Effector memory CD8-positive, alpha-beta T cell (primary cell): ENCODE data around the gene ST7.

Experiments used
- ATAC-seq: fragments of 150-1000 bp; cut with Tn5 transposase; replicated peaks from 2 replicates; pipeline ENCODE4 v1.10.0; 2021; ENCODE audit warnings: mild to moderate bottlenecking, moderate library complexity
- DNase-seq, 3 experiments: peaks; one replicate each; pipeline ENCODE4 v3.0.0; 2021
- H3K27ac Mint-ChIP-seq, 2 donors: one replicate each; pipeline ENCODE4 v1.8.0; 2022; ENCODE audit warnings: mild to moderate bottlenecking in 2 of 2, mixed read lengths in 2 of 2, moderate library complexity in 2 of 2
- H3K27me3 Mint-ChIP-seq, 2 donors: one replicate each; pipeline ENCODE4 v1.8.0; 2022; ENCODE audit warnings: mixed read lengths in 2 of 2
- H3K36me3 Mint-ChIP-seq: one replicate; pipeline ENCODE4 v1.8.0; 2022; ENCODE audit warnings: mild to moderate bottlenecking, moderate library complexity, mixed read lengths; ENCODE audit not compliant: insufficient read depth
- H3K4me1 Mint-ChIP-seq, 2 donors: one replicate each; pipeline ENCODE4 v1.8.0; 2022; ENCODE audit warnings: low read depth in 2 of 2, mixed read lengths in 2 of 2
- H3K4me3 Mint-ChIP-seq, 2 donors: one replicate each; pipeline ENCODE4 v1.8.0; 2022; ENCODE audit warnings: mild to moderate bottlenecking in 2 of 2, mixed read lengths in 2 of 2, moderate library complexity in 2 of 2
- H3K9me3 Mint-ChIP-seq, 2 donors: one replicate each; pipeline ENCODE4 v1.8.0; 2022; ENCODE audit warnings: mixed read lengths in 2 of 2

ST7 gene

DNA sequence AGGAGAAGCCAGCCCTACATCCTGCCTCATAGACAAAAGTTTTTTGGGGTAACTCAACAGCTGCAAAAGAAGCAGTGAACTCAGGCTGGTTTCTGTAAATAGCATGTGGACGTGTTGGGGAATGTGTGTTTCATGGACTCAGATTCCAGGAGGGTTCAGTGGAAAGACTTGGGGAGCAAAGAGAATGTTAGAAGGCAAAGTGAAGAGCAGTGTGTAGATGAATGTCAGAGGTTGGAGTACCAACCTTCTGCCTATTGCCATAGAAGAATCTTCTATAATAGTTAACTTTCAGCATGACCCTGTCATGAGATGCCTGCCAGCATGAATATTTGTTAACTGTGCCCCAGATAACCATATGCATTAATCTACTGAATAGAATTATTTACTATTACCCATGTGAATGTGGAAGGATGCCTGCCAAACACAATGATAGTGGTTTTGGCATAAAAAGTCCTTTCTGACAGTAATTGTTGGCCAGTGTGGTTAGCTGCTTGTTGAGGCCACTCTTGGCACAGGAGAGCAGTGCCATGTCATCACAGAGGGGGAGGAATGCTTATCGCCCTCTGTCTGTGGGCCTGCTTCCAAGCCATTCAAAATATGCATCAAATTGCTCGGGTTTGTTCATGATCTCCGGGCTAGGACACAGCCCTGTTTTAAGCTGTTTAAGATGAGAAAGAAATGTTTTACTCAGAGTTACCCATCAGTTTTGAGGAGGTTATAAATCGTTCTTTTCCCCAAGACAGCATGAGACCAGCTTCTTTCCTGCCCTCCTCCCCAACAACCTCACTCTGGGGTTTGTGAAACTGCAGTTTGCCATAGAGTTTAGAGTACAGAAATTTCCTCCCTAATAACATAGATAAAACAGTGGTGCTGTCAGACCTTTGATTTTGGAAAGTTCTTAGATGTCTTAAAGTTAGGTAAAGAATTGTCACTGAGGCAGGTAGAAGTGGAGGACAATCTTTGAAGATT is 204.2 kb downstream of the ST7 start:
- Mint-ChIP-seq H3K27me3 (no peaks in the 10 kb centered on the region), H3K4me3 (no peak overlapping the region), H3K36me3 (peaks cover 4% of the 10 kb centered on the region), H3K4me1 (no peaks in the 10 kb centered on the region), H3K9me3 (no peaks in the 10 kb centered on the region), H3K27ac (no peak overlapping the region)
- ATAC-seq (no peak), DNase-seq (no peak)

DNA sequence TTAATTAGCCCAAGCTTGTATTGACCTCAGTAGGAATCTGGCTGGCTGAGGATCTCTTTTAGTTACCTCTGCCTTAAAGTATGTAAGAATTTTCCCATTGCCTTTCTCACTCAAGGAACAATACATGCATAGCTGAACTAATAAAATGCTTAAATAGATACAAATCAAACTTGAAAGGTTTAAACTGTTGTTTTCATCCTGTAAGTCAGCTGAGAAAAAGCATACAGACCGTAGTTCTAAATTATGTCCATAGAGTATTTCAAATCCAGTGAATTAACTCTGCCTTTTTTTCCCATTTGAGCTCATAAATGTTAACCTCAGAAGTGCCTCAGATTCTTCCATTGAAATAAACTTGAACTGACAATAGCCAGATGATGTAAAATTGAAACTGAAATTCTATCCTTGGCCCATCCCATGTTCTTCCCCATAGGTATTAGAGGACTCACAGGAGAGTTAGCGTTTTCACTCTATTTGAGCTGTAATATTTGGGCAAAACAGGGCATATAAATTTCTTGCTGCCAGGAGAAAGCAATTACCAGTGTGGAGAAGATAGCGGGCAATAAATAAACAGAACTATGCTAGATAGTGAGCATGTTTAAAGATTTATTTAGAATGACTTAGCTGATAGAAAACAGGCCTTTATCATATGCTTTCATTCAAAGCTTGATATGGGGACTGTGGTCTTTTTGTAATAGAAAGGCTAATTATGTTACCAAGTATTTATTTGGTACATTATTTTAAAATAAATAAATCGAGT is 205.8 kb downstream of the ST7 start:
- no peaks in the 10 kb centered on the region for H3K27me3 Mint-ChIP-seq
- no peak for DNase-seq
- H3K4me3 Mint-ChIP-seq: no peak overlapping the region
- no peaks in the 10 kb centered on the region for H3K4me1 Mint-ChIP-seq
- H3K27ac Mint-ChIP-seq: no peak overlapping the region
- peaks cover 4% of the 10 kb centered on the region for H3K36me3 Mint-ChIP-seq
- no peaks in the 10 kb centered on the region for H3K9me3 Mint-ChIP-seq
- no peak for ATAC-seq

DNA sequence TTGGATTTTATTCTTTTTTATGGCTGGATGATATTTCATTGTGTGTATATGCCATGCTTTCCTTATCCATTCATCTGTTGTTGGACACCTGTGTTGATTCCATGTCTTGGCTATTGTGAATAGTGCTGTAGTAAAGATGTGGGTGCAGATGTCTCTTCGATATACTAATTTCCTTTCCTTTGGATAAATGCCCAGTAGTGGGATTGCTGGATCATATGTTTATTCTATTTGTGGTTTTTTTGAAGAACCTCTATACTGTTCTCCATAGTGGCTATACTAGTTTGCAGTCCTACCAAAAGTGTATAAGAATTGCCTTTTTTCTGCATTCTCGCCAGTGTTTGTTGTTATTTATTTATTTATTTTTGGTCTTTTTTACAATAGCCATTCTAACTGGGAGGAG is 209.8 kb downstream of the ST7 start:
- no peak for ATAC-seq

DNA sequence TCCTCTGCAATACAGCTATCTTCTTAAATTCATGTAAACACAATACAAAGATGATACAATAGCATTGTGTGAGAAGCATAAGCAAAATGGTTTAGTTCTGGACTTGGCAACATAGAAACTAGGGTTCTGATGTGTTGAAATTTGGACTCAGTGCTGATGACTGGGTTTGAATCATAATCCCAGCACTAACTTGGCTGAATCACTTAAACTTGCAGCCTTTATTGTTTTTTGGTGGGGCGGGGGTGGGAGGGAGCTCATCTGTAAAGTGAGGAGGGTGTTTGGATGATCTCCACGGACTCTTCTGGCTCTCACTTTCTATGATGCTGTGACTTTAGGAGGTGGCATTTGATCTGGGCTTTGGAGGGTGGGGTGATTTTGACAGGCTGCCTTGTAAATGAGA is 211.3 kb downstream of the ST7 start:
- Mint-ChIP-seq H3K9me3 (no peaks in the 10 kb centered on the region), H3K27me3 (no peaks in the 10 kb centered on the region), H3K36me3 (peaks cover 4% of the 10 kb centered on the region), H3K27ac (no peak overlapping the region), H3K4me3 (no peak overlapping the region), H3K4me1 (no peaks in the 10 kb centered on the region)
- ATAC-seq: no peak
- DNase-seq: no peak

More for the DNA sequence above, 209.8 kb downstream of the ST7 start:
- no peaks in the 10 kb centered on the region for H3K4me1 Mint-ChIP-seq
- no peak overlapping the region for H3K4me3 Mint-ChIP-seq
- H3K27ac Mint-ChIP-seq: no peak overlapping the region
- no peaks in the 10 kb centered on the region for H3K9me3 Mint-ChIP-seq
- DNase-seq: no peak
- H3K27me3 Mint-ChIP-seq: no peaks in the 10 kb centered on the region
- H3K36me3 Mint-ChIP-seq: peaks cover 4% of the 10 kb centered on the region

DNA sequence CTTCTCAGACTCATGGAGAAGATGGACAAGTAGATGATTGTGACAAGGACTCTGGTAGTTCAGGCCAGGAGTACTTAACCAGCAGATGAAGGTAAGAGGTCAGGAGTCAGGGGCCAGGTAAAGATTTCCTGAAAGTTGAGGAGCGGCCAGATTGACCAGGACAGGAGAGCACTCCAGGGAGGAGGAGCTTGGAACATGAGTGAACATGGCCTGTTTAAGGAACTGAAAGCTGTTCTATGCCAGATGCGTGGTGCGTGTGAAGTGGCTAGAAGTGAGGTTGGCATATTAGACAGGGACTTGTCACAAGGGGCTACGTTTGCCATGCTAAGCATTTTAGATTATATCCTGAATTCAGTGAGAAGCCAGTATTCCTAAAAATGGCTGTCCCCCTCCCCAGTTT is 212.4 kb downstream of the ST7 start:
- no peaks in the 10 kb centered on the region for H3K27me3 Mint-ChIP-seq
- DNase-seq (no peak), ATAC-seq (no peak)
- no peaks in the 10 kb centered on the region for H3K4me1 Mint-ChIP-seq
- H3K27ac Mint-ChIP-seq: no peak overlapping the region
- H3K36me3 Mint-ChIP-seq: peaks cover 4% of the 10 kb centered on the region
- H3K4me3 Mint-ChIP-seq: no peak overlapping the region
- H3K9me3 Mint-ChIP-seq: no peaks in the 10 kb centered on the region

DNA sequence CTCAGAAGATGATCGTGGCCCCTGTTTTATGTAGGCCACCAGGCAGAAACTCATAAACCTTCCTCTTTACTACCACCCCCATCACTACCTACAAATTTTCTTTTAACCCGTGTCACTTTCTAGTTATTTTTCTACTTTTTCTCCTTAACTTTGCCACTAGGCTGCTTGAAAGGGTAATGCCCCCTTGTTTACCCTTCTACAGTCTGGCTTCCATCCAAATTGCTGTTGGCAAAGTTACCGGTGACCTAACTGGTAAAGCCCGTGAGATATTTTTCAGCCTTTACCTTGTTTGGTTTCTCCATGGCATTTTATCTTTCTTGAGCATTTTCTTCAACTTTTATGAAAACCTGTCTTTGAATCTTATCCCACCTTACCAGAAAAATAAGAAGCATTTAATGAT is 216.6 kb downstream of the ST7 start:
- no peaks in the 10 kb centered on the region for H3K36me3 Mint-ChIP-seq
- H3K27ac Mint-ChIP-seq: no peak overlapping the region

DNA sequence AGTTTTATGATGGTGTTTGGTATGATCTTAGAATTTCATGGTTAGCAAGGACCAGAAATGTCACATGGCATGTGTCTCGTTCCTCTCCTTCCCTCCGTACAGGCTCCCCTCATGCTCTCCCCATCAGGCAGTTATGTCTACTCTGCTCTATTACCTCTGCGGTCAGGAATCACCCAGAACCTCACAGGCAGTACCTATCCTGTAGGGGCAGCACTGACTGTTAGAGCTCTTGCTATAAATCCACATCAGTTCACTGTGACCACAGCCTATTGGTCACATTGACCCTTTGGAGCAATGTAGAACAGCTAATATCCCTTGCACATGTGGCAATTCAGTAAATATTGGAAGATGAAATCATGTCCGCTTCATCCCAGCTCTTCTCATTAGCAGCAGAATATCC is 217.8 kb downstream of the ST7 start:
- H3K27me3 Mint-ChIP-seq: no peaks in the 10 kb centered on the region
- no peaks in the 10 kb centered on the region for H3K4me1 Mint-ChIP-seq
- no peak overlapping the region for H3K4me3 Mint-ChIP-seq
- ATAC-seq (no peak), DNase-seq (no peak)
- no peaks in the 10 kb centered on the region for H3K36me3 Mint-ChIP-seq
- H3K9me3 Mint-ChIP-seq: no peaks in the 10 kb centered on the region
- H3K27ac Mint-ChIP-seq: no peak overlapping the region

More for the DNA sequence above, 216.6 kb downstream of the ST7 start:
- no peaks in the 10 kb centered on the region for H3K27me3 Mint-ChIP-seq
- no peak for DNase-seq
- no peaks in the 10 kb centered on the region for H3K9me3 Mint-ChIP-seq
- no peak overlapping the region for H3K4me3 Mint-ChIP-seq
- ATAC-seq: no peak
- no peaks in the 10 kb centered on the region for H3K4me1 Mint-ChIP-seq

DNA sequence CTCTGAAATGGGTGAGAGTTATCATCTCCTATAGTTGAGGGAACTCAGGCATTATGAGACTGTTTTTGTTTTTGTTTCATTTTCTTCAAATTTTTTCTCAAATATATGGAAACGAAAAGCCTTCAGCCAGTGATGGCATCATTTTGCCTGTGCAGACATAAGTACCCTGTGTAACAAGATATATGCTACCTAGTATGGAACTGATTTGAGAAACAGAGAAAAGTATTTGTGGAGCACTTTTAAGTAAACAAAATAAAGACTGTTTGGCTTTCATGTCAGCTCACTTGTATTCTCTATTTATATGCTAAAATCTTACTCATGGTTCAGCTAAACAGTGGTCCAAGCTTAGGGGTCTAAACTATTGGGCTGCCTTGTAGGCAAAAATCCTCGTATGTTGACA is 219.0 kb downstream of the ST7 start:
- ATAC-seq: no peak
- DNase-seq: no peak
- no peak overlapping the region for H3K4me3 Mint-ChIP-seq
- H3K36me3 Mint-ChIP-seq: no peaks in the 10 kb centered on the region
- H3K4me1 Mint-ChIP-seq: no peaks in the 10 kb centered on the region
- no peaks in the 10 kb centered on the region for H3K9me3 Mint-ChIP-seq
- no peak overlapping the region for H3K27ac Mint-ChIP-seq
- H3K27me3 Mint-ChIP-seq: no peaks in the 10 kb centered on the region

DNA sequence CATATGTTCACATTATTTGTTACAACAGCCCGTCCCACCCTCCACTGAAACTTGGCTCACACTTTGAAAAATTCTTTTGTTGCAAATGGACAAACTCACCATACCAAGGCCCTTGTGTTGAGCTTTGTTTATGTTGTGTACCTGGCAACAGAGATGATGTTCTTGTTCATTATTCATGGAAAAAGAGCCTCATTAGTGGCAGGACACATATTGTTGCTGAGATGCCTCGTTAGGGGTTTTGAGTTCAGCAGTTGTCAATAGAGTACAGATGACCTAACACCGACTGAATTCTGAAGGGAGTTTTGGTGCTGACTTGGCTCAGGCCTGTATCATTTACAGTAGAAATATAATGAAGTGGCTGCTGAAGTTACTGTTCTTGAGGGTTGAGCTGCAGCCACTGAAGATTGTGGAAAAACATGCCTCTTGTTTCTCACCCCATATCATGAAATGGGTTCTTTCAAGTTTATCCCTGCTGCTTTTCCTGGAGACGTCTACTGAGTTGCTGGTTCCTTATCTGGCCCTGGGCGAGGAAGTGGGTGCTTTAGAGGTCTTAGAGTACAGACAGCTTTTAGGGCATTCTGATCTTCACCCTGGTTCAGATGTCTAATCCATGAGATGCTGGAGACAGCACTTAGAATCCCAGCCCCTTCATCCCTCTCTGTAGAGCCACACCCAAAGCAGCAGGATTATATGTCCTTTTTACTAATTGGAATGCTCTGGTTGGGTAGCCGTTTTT is 219.9 kb downstream of the ST7 start:
- no peak for ATAC-seq
- H3K36me3 Mint-ChIP-seq: no peaks in the 10 kb centered on the region
- H3K27ac Mint-ChIP-seq: no peak overlapping the region

DNA sequence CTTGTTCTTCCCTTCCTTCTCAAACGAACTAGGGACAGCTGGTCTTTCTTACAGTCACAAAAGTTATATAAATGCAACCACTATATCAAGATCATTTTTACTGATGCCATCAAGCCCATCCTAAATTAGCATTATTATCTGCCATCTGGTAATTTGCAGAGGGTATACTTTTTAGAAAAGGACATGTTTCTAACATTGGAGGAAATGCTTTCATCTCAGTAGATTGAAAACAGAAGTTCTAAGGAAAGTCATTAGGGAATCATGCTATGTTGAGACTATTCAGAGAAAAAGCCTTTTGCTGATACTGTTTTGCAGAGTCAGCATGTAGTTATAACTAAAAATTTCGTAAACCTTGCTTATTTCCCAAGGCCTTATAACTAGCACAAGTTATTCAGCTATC is 222.9 kb downstream of the ST7 start:
- H3K4me1 Mint-ChIP-seq: no peaks in the 10 kb centered on the region
- H3K36me3 Mint-ChIP-seq: no peaks in the 10 kb centered on the region
- no peak for DNase-seq
- H3K4me3 Mint-ChIP-seq: no peak overlapping the region
- H3K27ac Mint-ChIP-seq: no peak overlapping the region
- H3K9me3 Mint-ChIP-seq: no peaks in the 10 kb centered on the region
- H3K27me3 Mint-ChIP-seq: no peaks in the 10 kb centered on the region
- no peak for ATAC-seq

More for the DNA sequence above, 219.9 kb downstream of the ST7 start:
- Mint-ChIP-seq H3K4me3 (no peak overlapping the region), H3K27me3 (no peaks in the 10 kb centered on the region), H3K4me1 (no peaks in the 10 kb centered on the region), H3K9me3 (no peaks in the 10 kb centered on the region)
- DNase-seq: no peak

DNA sequence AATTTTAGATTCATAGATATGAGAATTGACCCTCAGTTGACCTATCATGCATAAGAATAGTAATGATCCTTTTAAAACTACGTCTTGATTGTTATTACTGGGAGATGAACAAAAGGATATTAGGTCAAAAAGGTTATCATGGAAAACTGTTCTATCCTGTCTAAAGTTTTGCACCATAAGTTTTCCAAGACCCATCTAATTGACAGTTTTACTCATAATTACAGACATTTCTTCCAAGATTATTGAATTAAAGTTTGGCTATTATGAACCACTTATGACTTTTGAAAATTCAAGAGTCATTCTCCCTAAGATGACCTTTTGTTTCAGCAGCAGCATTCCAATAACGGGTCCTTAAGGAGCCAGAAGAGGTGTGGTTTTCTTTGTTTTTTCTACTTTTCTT is 225.3 kb downstream of the ST7 start:
- no peaks in the 10 kb centered on the region for H3K9me3 Mint-ChIP-seq
- ATAC-seq (no peak), DNase-seq (no peak)
- no peaks in the 10 kb centered on the region for H3K36me3 Mint-ChIP-seq
- no peaks in the 10 kb centered on the region for H3K4me1 Mint-ChIP-seq
- no peak overlapping the region for H3K27ac Mint-ChIP-seq
- H3K27me3 Mint-ChIP-seq: no peaks in the 10 kb centered on the region
- no peak overlapping the region for H3K4me3 Mint-ChIP-seq

DNA sequence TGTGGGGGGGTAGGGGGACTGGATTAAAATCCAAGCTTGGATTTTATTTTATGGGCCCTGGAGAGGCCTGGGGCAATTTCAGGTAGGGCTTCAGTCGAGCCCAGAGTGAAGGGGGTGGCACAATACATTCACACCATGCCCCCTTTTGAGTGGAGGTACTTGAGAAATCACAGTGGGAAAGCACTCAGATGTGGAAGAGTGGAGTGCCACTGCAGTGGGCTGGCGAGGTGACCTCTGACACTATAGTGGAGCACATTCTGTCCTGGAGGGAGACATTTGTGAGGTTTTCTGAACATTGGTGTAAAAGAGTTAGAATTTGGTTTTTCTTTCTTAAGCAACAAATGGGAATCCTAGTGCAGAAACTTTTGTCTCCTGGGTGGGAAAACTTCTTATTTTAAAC is 226.4 kb downstream of the ST7 start:
- Mint-ChIP-seq H3K4me3 (no peak overlapping the region), H3K4me1 (no peaks in the 10 kb centered on the region), H3K27ac (peak overlapping the region in 1 of 2 donors; percentile 13), H3K9me3 (no peaks in the 10 kb centered on the region), H3K36me3 (no peaks in the 10 kb centered on the region), H3K27me3 (no peaks in the 10 kb centered on the region)
- DNase-seq (no peak), ATAC-seq (no peak)

DNA sequence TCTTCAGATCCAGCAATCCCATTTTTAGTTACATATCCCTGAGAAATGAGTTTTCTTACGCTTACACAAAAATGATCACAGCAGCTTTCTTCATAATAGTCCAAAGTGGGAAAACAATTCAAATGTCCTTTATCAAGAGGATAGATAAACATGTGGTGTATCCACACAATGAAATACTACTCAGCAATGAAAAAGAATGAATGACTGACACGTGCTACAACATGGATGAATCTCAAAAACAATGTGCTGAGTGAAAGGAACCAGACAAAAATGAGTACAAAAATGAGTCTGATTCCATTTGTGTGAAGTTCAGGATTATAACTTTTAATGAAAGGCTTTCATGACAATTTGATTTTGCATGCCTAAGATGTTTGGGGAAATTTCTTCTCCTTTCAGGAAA is 230.4 kb downstream of the ST7 start:
- Mint-ChIP-seq H3K9me3 (no peaks in the 10 kb centered on the region), H3K4me3 (no peak overlapping the region), H3K27me3 (no peaks in the 10 kb centered on the region), H3K4me1 (peaks cover 3 to 4% of the 10 kb centered on the region in 2 donors), H3K36me3 (no peaks in the 10 kb centered on the region), H3K27ac (no peak overlapping the region)
- no peak for DNase-seq
- no peak for ATAC-seq
